HG03060 (cell line): ENCODE results near the gene TSGA10.
"Not testable (repeated sequence)": the region's sequence is repeated elsewhere in the genome, so short reads cannot be mapped to it uniquely, and the experiment has no call there.

Source experiments
- ATAC-seq: cut with Tn5 transposase; IDR thresholded peaks from one replicate; pipeline ENCODE4 v1.9.1; 2021; ENCODE audit warnings: low read depth, moderate number of reproducible peaks; ENCODE audit not compliant: unreplicated experiment

Gene TSGA10

DNA sequence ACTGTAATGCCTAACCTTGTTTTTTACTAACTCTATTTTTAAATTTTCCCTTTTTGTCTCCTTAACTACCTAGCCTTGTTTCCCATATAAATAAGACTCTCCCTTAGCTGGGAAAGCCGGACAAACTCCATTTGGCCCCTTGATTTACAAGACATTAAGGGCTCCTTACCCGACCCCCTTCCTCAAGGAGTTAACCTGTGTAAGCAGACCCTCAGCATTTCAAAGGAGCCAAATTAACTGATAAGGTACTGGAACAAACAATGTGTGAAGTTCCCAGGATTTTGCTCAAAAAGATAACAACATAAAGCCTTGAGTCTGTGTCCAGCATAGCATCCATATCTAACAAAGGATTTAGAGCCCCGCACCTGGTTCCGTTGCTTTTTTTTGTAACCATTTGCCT is 72.9 kb downstream of the TSGA10 start:
- ATAC-seq: no peak

DNA sequence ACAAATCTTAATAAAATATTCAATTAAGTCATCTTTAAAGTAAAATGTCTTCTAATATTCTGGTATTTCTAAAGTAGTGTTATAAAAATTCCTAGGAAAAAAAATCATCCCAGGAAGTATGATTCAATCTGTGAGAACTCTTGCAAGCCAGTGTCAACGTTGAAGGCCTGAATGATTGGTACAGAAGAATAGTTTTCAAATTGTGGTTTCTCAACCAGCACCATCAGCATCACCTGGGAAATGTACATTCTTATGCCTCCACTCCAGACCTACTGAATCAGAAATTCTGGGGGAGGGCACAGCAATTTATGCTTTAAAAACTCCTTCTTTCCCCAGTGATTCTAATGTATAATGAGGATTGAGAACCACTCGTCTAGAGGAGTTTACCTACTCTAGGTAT is 75.5 kb downstream of the TSGA10 start:
- ATAC-seq: no peak

DNA sequence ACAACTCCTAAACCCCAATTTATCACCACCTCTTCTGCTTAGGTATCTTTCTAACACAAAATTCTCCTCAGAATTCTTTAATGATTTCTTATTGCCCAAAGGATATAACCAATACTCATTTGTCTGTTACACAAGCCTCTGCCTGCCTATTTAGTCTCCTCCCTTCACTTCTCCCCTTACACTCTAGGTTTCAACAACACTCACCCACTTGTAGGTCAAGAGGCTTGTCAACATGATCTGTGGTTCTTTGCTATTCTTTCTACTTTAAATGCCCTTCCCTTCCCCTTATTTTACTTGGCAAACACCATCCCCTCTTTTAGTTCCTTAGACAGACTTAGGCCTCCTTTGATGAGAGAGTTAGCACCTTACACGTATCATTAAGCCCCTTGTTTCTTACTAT is 82.2 kb downstream of the TSGA10 start:
- ATAC-seq: no peak

DNA sequence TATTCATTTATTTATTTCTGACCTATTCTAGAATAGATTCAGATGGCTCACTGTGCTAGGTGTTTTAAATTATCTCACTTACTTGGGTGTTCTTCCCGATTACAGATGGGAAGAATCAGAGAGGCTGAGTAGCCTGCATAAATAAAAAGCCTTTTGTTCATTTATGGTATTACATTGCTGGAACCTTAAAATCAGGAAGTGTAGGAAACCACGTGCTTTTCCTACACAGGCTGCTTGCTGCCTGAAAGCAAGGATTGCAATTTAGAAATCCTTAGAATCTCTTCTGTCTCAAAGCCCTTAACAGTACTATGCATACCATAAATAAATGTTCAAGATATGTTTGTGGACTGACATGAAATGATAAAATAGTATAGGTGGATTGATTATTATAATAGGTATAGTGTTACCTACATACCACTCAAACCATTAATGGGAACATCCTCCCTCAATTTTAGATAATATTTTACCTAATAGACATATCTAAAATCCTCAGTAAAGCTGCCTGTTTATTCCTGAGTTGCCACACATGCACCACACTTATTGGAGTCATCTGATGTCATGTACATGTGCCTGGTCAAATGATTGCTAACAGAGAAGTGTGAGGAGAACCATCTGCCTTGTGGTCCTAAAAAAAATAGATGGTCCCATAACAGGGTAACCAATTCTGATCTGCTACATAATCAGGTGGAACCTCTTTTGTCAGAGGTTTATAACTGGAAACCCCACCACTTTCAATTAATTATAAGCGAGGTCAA is 86.7 kb downstream of the TSGA10 start:
- no peak for ATAC-seq

DNA sequence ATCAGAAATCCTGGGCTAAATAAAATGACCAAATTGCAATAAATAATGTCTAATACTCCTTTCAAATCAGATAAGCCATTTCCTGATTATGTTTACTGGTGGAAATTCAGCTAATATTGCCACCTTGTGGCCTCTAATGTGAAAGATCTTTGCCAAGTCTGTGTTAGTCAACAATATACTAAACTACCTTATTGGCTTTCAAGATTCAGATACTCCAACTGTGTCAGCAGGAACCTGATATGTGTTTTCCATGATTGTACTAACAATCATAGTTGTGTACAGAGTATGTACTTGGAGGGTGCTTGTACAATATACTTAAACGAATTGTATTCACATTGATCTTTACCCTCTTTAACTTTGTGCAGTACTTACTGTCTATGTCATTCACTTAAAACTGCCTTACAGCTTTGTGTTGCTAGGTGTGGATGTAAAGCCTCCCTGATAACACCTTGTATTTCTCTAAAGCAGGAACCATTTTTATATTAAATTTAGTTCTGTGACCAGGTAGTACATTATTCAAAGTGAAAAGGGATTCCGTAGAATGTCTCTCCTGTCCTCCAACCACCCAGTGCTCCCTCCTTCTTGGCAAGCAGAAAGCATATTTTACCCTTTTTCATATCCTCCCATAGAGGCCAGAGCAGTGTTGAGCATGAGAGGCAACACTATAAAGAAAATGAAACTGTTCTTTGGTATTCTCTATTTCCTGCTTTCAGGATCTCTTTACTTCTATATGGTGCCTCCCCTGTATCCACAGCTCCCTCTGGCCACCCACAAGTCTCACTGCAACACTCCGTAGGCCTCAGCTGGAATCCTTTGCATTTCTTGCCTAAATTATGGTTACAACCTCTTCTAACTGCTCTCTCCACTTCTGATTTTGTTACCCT is 88.4 kb downstream of the TSGA10 start:
- peak; percentile 78 for ATAC-seq

DNA sequence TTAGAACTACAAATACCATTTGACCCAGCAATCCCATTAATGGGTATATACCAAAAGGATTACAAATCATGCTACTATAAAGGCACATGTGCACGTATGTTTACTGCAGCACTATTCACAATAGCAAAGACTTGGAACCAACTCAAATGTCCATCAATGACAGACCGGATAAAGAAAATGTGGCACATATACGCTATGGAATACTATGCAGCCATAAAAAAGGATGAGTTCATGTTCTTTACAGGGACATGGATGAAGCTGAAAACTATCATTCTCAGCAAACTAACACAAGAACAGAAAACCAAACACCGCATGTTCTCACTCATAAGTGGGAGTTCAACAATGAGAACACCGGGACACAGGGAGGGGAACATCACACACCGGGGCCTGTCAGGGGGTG is 105.6 kb downstream of the TSGA10 start:
- not testable (repeated sequence) for ATAC-seq

DNA sequence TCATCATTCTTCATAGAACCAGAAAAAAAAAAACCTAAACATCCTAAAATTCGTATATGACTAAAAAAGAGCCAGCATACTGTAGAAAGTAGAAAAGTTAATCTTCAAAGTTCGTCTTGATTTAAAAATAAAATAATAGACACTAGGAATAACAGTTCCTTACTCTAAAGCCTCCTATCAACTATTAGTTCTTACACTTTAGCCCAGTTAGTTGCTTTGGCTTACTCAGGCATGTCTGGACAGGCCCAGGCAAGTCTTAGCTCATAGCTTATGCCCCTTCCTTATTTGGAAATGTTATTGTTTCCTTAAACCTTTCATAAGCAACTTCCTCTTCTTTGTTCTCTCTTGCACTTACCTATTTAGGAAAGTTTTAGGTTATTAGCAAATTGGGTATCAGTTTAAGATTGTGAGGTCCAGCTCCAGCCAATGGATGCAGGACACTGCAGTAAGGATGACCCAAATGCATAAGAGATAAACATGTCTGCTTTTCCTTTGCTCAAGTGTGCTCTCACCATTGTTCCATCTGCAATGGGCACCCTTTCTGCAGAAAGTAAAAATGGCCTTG is 113.9 kb downstream of the TSGA10 start:
- ATAC-seq: not testable (repeated sequence)

DNA sequence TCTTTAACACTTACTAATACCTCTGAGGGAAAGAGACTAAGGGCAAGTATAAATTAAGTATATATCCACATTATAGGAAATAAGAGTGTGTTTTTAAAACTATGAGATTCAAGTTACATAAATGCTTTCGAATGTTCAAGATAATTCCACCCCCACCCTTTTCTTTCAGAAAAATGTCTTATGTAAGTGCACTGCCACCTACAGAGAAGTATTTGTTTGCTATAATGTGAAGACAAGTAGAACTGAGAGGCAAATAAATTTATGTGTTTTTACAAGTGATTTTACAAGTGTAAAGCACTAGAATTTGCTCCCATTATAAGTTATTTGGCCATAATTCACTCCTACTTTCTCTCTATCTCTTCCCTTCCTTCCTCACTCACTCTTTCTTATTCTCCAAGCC is 118.8 kb downstream of the TSGA10 start:
- no peak for ATAC-seq

DNA sequence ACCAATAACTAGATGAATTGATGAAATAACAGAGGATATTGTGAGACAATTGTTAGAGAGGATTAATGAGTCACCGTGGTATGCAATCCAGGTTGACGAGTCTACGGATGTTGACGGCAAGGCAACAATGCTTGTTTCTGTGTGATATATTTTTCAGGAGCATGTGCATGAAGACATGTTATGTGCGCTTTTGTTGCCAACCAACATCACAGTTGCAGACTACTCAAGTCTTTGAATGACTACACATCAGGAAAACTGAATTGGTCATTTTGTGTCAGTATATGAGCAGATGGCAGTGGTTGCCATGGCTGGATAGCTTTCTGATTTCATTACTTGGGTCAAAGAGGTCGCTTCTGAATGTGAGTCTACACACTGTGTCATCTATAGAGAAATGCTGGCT is 122.0 kb downstream of the TSGA10 start:
- no peak for ATAC-seq

DNA sequence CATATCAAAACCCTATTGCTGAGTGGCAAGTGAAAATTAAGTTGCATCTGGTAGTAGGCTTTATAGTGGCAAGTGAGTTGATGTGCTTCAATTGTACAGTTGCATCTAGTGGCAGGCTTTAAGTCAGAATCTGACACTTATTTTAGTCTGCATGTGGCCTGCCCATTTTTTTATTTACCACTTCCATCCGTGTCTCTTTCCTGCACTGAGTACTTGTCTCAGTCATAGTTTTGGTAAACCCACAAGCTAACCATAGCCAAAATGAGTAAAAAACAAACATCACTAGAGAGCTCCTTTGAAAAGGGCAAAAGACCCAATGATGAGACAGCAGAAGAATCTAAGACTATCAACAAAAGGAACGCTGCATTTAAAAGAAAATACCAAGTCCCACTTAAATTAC is 122.7 kb downstream of the TSGA10 start:
- no peak for ATAC-seq

DNA sequence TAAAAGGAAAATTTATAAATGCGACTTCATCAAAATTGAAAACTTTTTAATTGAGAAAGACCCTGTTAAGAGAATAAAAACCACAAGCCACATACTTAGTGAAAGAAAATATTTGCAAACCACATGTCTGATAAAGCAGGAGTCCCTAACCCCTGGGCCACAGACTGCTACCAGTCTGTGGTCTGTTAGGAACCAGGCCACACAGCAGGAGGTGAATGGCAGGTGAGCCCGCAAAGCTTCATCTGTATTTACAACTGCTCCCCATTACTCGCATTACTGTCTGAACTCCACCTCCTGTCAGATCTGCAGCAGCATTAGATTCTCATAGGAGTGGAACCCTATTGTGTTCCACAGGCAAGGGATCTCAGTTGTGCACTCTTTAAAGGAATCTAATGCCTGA is 123.3 kb downstream of the TSGA10 start:
- ATAC-seq: no peak

DNA sequence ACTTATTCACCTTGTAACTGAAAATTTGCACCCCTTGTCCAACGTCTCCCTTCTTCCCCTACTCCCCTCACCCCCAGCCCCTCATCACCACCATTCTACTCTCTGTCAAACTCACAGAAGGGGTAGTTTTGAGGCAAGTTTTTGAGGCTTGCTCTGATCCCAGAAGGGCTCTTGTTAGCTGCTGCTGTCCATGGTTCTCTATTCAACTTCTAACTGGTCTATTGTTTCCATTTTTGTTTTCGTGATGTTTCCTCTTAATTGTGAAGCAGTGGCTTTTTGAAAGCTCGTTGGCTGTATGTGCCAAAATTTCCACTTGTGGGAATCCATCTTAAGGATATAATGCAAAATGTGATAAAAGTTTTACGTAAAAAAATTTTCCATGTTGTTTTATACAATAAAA is 126.2 kb downstream of the TSGA10 start:
- ATAC-seq: no peak

DNA sequence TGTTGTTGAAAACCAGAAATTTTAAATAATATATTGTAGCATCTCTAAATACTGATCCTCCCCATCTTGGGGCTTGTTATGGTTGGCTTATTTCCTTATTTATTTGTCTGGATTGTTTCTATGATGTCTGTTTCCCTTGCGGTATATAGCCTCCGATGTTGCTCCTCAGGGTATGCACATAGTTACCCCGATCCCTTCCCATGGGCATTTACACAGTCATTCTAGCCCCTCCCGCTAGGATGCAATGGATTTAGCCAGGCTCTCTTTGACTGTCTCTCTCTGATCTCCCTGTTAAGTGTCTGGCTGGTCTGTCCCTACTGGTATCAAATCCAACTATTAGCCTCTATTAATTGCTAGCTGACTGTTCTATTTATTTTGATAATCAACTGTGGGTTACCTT is 126.9 kb downstream of the TSGA10 start:
- ATAC-seq: no peak

DNA sequence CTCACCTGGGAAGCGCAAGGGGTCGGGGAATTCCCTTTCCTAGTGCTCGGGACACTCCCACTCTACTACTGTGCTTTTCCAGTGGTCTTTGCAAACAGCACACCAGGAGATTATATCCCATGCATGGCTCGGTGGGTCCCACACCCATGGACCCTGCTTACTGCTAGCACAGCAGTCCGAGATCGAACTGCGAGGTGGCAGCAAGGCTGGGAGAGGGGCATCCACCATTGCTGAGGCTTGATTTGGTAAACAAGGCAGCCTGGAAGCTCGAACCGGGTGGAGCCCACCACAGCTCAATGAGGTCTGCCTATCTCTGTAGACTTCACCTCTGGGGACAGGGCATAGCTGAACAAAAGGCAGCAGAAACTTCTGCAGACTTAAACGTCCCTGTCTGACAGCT is 154.0 kb downstream of the TSGA10 start:
- ATAC-seq: no peak

DNA sequence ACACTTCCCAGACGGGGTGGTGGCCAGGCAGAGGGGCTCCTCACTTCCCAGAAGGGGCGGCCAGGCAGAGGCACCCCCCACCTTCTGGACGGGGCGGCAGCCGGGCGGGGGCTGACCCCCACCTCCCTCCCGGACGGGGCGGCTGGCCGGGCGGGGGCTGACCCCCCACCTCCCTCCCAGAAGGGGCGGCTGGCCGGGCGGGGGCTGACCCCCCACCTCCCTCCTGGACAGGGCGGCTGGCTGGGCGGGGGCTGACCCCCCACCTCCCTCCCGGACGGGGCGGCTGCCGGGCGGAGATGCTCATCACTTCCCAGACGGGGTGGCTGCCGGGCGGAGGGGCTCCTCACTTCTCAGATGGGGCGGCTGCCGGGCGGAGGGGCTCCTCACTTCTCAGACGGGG is 166.0 kb downstream of the TSGA10 start:
- ATAC-seq: not testable (repeated sequence)

DNA sequence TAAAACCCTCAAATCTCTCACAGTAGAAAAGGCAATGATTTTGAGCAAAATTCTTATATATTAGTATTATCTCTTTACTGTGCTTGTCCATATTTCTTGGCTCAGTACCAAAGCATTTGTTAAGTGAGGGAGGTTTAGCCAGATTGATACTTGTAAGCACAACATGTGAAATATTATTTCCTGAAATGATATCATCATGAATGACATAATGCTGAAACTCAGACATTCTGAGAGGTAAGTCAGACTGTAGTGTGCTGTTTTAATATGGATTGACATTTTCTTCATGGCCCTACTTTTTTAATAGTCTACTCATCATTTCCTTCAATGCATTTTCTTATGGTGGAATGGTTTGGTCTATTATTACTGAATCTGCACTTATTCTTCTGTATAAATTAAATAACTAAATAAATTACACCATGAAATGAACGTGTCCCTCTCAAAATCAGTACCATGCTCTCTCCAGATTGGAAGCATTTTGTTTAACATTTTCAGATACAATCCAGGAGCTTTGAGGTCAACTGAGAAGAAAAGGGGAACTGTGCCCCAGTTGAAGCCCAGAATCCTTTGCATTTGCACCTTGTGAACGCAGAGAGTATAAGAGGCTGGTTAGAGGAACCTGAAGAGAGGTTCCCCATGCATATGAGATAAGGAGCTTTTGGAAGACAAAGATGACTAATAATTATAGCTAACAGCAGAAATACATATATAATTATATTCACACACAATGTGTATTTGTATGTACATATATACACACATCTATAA is 168.7 kb downstream of the TSGA10 start:
- no peak for ATAC-seq

DNA sequence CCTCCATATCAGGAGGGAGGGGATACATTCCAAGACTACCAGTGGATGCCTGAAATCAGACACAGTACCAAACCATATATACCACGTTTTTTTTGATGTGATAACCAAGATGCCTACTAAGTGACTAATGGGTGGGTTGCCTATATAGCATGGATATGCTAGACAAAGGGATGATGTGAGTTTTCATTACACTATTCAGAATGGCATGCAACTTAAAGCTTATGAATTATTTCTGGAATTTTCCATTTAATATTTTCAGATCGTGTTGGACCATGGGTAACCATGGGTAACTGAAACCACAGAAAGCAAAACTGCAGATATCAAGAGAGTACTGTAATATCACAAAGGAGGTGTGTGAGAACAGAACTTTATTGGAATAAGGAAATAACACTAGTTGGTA is 179.1 kb downstream of the TSGA10 start:
- no peak for ATAC-seq

DNA sequence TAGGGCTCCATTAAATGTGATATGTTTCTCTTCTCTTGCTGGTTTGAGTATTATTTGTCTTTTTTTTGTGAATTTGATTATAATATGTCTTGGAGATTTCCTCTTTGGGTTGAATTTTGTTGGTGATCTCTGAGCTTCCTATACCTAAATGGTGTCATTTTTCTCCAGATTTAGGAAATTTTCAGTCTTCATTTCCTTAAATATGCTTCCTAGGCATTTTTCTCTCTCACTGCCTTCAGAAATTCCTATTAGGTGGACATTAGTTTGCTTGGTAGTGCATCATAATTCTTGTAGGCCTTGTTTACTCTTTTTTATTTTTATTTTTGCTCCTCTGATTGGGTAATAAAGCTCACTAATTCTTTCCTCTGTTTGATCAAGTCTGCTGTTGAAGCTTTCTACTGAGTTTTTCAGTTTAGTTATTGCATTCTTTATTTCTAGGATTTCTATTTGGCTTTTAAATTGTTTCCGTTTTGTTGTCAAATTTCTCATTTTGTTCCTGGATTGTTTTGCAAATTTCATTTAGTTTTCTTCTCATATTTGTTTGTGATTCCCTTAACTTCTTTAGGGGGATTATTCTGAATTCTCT is 182.1 kb downstream of the TSGA10 start:
- ATAC-seq: no peak

DNA sequence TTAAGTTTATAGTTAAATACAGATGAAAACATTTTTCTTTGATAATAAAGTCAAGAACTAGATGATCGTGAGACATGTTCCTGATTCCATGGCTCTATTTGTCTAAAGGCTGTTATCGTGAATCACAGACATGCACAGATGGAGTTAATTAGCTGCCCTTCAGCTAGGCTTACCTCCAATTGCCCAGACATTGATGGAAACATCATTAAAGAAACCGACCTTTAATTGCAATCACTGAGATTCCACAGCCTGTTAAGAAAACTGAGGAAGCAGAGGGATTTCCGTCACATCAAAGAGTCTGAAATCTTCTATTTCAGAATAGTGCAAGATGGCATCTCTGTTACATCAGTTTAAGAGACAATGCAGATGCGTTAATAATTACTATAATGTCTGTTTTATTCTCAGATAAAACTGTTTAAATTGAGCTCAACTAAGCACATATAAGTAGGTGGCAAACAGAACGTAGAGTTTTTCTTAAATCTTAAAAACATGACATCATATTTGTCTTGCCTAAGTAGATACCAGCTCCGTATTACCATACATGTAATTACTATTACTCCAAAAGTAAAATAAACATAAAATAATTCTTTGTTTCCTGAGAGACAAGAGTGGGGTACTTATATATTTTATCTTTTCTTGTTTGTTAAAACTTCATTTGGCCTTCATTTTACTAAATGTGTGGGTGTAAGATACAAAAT is 194.8 kb downstream of the TSGA10 start:
- no peak for ATAC-seq

DNA sequence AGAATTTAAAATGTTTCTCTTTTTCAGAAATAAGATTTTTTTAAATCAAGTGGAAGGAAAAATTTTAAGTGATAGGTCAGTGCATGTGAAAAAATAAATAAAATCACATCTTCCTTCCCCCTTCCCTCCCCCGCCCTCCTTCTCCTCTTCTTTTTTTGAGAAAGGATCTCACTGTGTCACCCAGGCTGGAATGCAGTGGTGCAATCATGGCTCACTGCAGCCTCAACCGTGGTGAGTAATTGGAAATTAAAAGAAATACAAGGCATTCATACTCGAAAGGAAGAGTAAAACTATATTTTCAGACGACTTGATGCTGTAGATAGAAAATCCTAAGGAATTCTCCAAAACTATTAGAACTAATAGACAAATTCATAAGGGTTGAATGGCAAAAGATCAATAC is 201.8 kb downstream of the TSGA10 start:
- no peak for ATAC-seq
